Measurements from ENCODE around the gene SLC9A4. TPM values are rescaled to one million over a fixed set of nuclear protein-coding genes. Genes with fewer than 3 reads are reported as not detected.

The SLC9A4 gene
- total RNA-seq, 4 donors from 2014 or later = 0.24 to 1.3 (median 0.36) TPM; not detected in 1

DNA sequence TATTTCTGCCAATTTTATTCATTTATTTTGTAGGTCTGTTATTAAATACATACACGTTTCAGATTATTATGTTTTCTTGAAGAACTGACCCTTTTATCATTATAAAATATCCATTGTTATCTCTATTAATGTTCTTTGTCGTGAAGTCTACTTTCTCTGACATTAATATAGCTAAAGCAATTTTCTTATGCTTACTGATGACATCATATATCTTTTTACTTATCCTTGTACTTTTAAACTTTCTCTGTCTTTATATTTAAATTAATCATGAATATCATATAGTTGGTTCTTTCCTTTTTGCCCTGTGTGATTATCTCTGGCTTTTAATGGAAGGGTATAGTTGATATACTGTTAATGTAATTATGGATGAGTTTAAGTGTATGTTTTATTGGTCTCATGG, 109.8 kb downstream of the SLC9A4 start:
- DNase-seq (ENCODE audit: low spot score in 2 of 2) = no peak
- H3K9me3 ChIP-seq = no peaks in the 10 kb centered on the region
- TF ChIP-seq POLR2A (IDR thresholded peaks at IDR 0.05) (no peak), EP300 (IDR thresholded peaks at IDR 0.05) (no peak), POLR2AphosphoS5 (IDR thresholded peaks at IDR 0.05) (no peak), CTCF (IDR thresholded peaks at IDR 0.05) (no peak)

More for the DNA sequence above, 109.8 kb downstream of the SLC9A4 start:
- H3K27ac ChIP-seq = no peak overlapping the region
- 79% methylated on average over 2 of the region's 2 CpGs for whole genome bisulfite sequencing
- H3K27me3 ChIP-seq = peaks cover 4% of the 10 kb centered on the region
- no peaks in the 10 kb centered on the region for H3K36me3 ChIP-seq
- no peaks in the 10 kb centered on the region for H3K4me1 ChIP-seq
- H3K4me3 ChIP-seq = no peak overlapping the region

Other genes starting within 250 kb of the SLC9A4 start
- gene IL1RL1, start 161.7 kb upstream of the SLC9A4 start, total RNA-seq = 1 to 10 TPM in 3 of 4 donors, under 1 TPM in 1; 0.98 to 6.6 (median 1.2) TPM
- 1 to 10 TPM in 3 of 4 donors, under 1 TPM in 1; 0.89 to 7.2 (median 2.2) TPM for gene IL18R1, start 117.4 kb upstream of the SLC9A4 start, total RNA-seq
- gene IL18RAP, start 50.1 kb upstream of the SLC9A4 start, total RNA-seq = 1 to 10 TPM in 1 of 4 donors, under 1 TPM in 1, not detected in 2; 0.59 to 2.3 TPM
- gene SLC9A2, start 146.3 kb downstream of the SLC9A4 start, total RNA-seq = 1 to 10 TPM; 1.2 to 3.9 (median 2.8) TPM